Femur (tissue), 1 donor: ENCODE data around the gene MRPL22.
"Not testable (repeated sequence)": the region's sequence is repeated elsewhere in the genome, so short reads cannot be mapped to it uniquely, and the experiment has no call there.

Source experiments
- DNase-seq: peaks from one replicate; pipeline ENCODE4 v3.0.0-alpha.2; 2017

Gene MRPL22

DNA sequence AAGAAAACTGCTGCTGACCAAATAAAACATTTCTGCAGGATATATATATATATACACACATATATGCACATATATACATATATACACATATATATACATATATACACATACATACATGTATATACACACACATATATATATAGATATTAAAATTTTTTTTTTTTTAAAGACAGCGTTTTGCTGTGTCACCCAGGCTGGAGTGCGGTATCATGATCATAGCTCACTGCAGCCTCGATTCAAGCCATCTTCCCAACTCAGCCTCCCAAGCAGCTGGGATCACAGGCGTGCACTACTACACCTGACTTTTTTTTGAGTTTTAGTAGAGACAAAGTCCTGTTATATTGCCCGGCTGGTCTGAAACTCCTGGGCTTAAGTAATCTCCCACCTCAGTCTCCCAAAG lies 2.7 kb downstream of the MRPL22 start:
- no peak for DNase-seq

DNA sequence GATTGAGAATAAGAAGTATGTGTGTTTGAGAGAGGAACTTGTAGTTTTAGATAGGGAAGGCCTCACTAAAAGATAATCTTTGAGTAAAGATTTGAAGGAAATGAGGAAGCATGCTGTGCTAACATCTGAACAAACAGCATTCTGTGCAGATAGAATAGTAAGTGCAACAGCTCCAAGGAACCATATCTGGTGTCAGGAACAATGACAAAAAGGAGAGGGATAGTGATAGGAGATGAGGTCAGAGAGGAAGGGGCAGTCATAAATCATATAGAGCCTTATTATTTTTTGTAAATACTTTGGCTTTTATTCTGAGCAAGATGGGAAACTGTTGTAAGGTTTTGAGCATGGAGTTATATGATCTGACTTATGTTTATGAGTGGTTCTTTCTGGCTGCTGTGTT lies 3.8 kb downstream of the MRPL22 start:
- no peak for DNase-seq

DNA sequence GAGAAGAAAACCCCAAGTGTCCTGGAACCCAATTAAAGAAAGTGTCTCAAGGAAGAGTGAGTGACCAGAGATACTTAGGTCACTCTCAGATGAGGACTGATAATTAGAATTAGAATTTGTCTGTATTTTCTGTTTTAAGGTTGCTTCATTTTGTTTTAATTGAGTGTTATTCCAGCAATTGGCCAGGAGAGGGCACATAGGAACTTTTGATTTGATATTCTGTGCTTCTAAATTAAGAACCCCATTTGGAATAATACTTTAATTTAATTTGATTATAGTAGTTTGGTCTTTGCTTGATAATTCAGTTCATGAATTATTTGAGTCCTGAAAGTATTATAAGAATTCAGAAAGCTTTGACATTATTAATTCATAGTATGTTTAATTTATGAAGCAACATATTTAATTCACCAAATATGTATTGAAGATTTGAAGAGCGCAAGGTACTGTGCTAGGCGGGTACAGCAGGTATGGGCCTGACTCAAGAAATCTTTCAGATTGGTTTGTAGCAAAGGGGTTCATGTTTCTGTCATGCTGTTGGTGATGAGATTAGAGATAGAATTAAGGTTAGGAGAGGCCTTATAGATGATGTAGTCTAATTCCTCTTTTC lies 4.9 kb downstream of the MRPL22 start:
- no peak for DNase-seq

DNA sequence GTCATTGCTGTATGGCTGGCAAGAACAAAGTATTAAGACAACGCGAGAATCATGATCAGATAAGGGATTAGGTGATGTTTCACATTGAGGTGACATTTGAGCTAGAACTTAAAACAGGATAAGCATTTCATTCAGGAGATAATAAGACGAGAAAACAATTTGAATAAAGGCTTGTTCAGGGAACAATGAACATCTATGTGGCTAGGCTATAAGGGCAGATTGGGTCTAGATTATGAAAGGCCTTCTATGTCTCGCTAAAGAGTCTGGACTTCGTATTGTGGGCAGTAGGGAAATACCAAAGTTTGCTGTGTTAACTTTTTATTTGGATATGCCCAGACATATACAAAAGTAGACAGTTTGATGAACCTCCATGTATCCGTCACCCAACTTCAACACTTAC lies 6.9 kb downstream of the MRPL22 start:
- DNase-seq, result no peak

DNA sequence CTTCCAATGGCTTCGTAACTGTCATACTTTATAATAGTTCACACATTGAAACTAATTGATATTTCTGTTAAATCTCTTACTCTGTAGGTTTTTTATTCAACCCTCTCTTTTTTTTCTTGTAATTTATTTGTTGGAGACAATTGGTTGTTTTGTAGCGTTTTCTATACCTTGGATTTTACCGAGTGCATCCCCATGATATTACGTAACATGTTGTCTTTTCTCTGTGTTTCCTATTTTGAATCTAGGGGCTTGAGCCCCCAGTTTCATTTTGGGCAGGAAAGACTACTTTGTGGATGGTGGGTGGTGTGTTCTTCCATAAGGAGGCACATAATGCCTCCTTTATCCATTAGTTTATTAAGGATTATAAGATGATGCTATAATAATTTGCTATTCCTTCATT lies 7.4 kb downstream of the MRPL22 start:
- DNase-seq, result no peak

DNA sequence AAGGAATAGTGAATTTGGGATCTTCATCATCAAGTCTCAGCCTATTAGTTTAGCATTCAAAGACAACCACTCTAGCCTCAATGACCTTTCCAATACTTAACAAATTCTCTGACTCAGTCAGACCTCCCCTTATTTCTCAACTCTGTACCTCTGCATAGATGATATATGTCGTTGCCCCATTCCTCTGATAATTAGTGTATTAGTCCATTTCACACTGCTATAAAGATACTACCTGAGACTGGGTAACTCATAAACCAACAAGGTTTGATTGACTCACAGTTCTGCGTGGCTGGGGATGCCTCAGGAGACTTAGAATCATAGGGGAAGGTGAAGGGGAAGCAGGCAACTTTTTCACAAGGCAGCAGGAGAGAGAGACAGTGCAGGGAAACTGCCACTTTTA lies 8.9 kb downstream of the MRPL22 start:
- DNase-seq, result no peak

DNA sequence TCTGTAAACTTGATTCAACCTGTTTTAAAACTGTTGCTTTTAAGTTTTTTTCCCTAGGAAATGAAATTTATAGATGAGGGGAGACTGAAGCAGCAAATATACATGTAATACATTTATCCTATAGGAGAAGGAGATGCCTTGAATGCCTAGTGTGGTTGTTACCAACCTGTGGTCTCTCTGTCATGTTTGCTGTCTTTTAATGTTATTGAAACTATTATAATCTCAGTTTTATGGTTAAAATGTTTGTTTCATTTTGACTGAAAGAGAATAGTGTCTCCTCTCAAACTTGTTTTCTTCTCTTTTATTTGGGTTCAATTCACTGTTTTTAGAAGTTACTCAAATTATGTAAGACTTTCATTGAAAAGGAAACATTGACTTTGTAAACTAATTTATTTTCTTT lies 15.8 kb downstream of the MRPL22 start:
- DNase-seq, result no peak

DNA sequence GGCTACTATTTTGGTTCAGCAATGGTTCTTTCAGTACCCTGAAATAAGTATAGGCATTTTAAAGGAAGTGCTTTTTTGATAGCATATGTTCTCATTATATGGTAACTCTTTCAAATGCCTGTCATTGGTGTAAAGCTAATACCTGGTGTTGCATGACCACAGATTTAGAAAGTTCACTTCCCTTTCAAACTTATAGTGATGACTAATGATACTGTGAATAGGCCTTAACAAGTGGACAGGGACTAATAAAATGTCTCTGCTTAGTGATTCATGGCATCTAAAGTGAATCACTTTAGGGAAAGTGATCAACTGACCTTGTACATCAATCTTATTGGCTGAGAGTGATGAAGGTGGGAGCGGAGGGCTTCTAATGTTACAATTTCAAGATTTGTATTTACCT lies 21.6 kb downstream of the MRPL22 start:
- DNase-seq, result no peak

DNA sequence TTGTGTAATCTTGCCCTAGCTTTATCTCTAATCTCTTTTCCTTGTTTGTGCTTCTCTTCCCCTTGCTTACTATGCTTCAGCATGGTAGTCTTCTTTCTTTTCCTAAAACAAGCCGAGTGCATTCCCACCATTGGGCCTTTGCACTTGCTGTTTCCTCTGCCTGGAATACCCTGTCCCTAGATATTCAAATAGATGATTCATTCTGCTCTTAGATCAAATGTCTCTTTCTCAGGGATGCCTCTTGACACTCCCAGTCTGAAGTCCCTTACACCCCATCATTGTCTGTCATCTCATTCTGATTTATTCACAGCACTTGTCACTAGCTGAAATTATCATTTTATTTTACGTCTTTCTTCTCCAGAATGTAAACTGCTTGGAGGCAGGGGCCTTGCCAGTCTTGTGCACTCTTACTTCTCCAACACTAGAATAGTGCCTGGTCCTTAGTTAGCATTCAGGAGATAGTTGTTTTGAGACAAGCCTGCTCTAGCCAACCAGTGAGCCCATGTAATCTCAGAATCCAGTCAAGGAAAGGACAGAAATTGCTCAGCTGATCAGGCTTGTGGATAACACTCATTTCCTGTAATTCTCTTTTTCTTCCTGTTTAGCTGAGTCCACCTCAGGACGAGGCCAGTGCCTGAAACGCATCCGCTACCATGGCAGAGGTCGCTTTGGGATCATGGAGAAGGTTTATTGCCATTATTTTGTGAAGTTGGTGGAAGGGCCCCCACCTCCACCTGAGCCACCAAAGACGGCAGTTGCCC lies 25.4 kb downstream of the MRPL22 start:
- DNase-seq, result no peak

DNA sequence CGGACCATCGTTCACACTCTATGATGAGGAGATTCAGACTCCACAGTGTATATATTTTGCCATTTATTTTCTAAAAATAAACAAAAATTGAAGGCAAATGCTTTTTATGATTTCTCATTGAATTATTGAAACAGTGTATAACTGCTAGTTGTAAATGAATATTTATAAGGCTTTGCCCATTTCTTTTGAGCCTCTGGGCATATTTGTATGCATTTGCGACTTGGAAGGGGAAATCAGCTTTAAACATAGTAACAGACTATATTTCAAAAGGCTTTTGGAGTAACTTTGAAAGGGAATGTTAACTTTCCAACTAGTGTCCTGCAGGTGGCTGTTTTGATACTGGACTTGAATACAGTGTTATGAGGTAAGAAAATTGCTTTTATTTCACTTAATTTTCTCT lies 26.0 kb downstream of the MRPL22 start:
- DNase-seq, result no peak

DNA sequence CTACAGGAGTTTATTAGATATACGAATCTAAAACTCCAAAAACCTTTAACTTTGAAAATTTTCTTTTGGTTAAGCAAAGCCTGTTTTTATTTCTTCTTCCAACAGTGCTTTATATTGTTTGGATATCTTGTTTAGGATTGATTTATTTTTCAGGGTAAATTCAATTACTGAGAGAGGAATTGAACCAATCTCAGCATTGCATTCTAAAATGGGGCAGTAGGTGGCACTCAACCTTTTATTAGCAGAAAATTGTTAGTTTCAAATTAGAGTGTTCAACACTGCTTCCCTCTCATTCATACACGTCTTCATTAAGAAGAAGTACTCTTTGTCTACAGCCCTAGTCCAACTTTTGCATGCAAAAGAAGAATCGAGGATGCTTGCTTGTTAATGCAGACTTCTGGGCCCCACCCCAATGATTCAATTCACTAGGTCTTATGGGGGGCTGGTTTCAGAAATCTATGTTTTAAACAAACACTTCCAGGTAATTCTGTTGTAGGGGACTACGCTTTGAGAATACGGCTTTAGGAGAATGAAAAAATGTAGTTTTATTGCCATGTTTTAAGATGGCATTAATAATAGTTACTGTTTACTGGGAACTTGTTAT lies 26.6 kb downstream of the MRPL22 start:
- DNase-seq, result no peak

DNA sequence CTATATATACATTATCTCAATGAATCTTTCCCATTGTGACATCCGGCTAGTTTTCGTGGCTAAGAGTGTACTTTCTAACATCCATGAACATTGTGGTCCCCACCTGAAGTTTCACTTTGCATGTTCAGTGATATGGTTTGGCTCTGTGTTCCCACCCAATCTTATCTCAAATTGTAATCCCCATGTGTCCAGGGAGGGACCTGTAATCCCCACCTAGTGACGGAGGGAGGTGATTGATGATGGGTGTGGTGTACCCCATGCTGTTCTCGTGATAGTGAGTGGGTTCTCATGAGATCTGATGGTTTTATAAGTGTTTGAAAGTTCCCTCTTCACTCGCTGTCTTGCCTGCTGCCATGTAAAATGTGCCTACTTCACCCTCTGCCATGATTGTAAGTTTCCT lies 28.1 kb downstream of the MRPL22 start:
- DNase-seq, result no peak

DNA sequence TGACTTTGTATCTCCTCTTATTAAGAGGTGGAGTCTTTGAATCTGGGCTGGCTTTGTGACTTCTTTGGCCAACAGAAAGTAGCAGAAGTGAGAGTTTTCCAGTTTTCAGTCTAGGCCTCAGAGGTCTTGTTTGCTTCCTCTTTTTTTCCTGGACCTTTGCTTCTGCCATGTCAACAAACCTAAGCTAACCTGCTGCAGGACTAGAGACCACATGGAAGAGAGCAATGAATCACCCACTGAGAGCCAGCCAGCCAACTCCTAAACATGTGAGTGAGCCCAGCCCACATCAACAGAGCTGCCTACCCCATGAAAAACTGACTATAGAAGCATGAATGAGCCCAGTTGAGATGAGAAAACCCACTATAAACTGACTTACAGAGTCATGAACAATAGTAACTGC lies 29.9 kb downstream of the MRPL22 start:
- DNase-seq, result no peak

DNA sequence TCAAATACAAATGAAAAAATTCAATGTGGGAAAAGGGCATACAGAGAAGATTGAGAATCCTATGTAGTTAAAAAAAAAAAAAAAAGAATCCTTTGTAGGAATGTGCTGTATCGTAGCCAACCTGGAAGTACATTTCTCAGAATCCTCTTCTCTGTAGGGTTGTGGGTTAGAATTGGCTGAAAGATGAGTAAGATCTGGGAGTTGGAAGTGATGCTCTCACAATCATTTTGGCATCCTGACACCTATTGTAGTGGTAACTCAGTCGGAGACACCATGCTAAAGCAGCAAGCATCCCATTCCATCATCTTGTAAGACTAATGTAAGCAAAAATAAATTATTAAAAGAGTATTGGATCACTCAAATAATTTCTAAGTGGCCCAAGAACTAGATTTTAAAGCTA lies 30.6 kb downstream of the MRPL22 start:
- no peak for DNase-seq

DNA sequence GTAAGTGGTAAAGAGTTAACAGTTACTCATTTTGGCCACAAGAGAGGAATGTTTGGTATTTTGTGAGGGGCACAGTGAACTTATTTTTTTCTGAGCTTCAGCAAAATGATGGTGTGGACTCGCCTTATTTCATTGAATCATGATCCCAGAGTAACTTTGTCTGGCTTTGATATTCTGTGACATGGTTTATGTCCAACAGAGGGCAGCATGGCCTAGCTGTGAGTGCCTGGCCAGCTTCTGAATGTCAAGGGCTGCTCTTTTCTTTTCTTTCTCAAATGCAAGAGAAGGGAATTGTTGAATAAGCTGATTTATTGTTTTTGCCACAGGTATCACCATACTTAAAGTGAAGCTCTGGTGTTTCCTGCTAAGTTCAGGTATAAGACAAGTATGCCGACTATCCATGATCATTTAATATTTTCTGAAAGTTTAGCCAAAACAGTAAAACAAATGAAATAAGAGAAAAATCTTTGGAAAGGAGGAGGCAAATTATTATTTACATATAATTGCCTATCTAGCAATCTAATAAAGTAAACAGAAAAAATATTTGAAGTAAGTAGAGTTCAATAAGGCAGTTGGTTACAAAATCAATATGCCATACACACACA lies 31.7 kb downstream of the MRPL22 start:
- DNase-seq, result peak; percentile 28

DNA sequence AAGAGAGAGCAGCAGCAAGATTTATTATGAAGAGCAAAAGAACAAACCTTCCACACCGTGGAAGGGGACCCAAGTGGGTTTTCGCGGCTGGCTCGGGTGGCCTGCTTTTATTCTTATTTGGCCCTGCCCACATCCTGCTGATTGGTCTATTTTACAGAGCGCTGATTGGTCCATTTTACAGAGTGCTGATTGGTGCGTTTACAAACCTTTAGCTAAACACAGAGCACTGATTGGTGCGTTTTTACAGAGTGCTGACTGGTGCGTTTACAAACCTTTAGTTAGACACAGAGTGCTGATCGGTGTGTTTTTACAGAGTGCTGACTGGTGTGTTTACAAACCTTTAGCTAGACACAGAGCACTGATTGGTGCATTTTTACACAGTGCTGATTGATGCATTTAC lies 35.2 kb downstream of the MRPL22 start:
- not testable (repeated sequence) for DNase-seq

DNA sequence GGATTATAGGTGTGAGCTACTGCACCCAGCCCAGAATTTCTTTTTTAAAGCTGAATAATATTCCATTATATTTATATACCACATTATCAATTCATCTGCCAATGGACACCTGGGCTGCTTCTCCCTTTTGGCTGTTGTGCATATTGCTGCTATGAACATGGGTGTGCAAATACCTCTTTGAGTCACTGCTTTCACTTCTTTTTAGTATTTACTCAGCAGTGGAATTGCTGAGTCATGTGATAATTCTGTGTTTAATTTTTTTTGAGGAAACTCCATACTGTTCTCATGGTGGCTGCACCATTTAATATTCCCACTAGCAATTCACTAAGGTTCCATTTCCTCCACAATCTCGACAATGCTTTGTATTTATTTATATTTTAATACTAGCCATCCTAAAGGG lies 36.5 kb downstream of the MRPL22 start:
- no peak for DNase-seq

DNA sequence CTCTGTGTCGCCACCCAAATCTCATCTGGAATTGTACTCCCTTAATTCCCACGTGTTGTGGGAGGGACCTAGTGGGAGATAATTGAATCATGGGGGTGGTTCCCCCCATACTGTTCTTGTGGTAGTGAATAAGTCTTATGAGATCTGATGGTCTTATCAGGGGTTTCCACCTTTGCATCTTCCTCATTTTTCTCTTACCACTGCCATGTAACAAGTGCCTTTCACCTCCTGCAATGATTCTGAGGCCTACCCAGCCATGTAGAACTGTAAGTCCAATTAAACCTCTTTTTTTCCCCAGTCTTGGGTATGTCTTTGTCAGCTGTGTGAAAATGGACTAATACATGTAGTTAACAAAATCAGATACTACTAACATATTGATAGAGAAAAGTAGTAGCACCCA lies 37.4 kb downstream of the MRPL22 start:
- DNase-seq, result not testable (repeated sequence)

DNA sequence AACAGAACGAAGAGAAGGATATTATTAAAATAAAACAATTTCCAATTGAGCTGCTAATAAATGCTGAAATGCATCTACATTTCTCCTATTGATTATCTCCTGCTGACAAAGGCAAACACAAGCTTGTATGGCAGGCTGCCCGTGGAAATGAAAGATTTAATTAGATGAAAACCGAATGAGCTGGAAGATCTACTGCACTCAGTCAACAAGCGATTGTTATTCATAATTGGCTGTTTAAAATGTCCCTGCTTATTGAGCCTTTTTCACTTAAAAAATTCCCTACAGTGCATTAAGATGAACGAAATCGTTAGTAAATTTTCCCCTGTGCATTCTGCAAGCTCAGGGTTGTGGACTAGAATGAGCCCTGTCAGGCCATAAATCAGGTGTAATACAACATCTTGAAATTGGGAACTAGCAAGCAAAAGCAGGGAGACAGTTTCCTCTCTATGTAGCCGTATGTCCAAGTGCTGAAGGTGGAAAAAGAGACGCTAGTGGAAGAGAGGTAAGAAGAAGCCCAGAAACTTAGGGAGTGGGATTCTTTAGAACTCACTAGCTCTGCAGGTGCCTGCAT lies 44.2 kb downstream of the MRPL22 start:
- DNase-seq, result no peak

DNA sequence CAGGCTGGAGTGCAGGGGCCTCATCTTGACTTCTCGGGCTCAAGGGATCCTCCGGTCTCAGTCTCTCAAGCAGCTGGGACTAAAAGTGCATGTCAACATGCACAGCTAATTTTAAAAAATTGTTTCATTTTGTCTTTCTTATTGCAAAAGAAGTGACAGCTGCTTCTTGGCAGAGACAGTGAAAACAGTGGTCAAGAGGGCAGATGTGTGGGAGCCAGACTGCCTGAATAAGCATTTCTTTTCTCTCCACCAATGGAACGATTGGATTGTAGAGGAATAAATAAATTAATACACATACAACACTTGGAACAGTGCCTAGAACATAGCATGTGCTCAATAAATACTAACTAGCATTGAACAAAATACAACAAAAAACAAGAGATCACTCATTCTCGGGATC lies 45.3 kb downstream of the MRPL22 start:
- no peak for DNase-seq

DNA sequence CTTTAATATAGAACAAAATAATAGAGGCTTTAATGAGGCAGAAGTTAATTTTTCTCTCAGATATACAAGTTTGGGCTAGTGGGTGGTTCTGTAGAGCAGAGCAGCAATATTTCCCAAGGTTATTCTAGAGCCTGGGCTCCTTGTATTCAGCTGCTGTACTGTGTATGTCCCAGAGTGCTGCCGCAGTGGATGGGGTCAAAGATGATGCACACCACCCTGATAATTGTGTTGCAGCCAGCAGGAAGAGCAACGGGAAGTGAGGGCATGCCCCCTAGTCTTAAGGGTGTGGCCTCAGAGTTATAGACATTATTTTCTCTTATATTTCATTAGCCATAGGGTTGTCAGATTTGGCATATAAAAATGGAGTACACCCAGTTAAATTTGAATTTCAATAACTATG lies 48.8 kb downstream of the MRPL22 start:
- no peak for DNase-seq

DNA sequence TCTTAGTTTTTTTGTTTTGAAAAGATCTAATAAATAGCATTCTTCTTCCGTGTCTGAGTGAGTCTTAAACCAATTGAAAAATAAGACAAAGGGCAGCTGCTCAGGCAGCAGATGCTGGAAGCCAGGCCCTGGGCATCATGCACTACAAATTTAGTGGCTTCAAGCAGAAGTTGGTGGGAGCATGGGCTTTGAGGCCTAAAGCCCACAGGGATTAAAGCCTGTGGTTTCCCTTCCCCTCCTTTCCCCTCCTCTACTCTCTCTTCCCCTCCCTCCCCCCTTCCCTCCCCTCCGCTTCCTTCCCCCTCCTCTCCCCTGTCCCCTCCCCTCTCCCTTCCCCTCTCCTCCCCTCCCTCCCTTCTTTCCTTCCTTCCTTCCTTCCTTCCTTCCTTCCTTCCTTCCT lies 52.6 kb downstream of the MRPL22 start:
- DNase-seq, result no peak

DNA sequence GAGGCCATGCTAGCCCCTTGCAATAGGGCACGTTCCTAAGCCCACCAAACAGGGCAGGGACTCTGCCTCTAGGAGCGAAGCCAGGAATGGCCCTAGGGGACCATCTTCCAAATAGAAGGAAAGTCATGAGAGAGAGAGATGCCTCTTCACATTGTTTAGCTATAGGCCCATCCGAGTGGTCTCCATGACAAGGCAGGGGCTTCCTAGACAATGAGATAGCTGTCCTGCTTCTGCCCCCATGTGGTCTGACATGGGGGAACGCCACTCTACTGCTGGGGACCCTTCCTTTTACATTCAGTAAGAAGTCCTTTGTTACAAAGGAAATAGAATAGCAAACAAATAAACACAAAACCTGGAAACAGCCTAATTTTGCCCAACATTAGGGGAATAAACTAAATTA lies 54.8 kb downstream of the MRPL22 start:
- no peak for DNase-seq

DNA sequence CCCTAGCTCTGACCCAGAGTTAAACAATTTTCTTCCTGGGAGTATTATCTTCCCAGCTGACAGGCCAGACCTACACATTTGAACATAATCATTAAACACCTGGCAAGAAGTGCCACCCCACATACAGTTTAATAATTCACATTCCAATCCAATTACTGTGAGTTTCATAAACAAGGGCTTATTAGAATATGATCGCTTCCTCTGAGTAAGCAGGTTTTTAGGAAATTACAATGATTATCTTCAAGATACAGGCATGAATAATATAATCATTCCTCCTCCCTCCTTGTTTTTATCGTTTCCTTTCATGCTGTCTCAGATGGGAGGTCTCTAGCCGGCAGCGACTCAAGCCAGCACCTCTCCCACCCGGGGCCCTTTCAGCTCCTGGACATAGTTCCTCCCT lies 56.9 kb downstream of the MRPL22 start:
- DNase-seq, result no peak
